Stimulated activated CD4-positive, alpha-beta T cell treated with anti-CD3 and anti-CD28 coated beads, Interleukin-15, amount 100 ng/mL, for 24 hours (primary cell): ENCODE measurements around the gene SDK1.

Experiments used
- DNase-seq: peaks from one replicate; pipeline ENCODE4 v3.0.0-alpha.2; 2020

SDK1 gene

GRCh38 chr7:4097001-4097609 is 796.1 kb downstream of the SDK1 start:
- DNase-seq, result no peak

DNA sequence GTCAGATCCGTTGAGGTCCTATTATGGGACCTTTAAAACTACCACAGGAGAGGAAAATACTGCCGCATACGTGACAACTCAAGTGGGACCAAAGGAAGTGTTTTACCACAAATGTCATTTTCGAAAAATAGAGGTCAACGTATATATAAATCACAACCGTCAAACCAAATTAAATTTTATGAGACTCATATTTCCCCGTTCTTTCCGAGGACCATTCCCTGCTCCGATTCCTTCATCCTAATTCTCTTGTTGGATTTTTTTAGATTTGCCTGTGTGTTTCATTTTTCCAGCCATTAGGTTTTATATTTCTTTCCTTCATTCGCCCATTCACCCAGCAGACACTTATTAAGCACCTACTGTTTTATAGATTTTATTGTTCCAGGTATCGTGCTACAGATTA is 797.1 kb downstream of the SDK1 start:
- DNase-seq, result no peak

DNA sequence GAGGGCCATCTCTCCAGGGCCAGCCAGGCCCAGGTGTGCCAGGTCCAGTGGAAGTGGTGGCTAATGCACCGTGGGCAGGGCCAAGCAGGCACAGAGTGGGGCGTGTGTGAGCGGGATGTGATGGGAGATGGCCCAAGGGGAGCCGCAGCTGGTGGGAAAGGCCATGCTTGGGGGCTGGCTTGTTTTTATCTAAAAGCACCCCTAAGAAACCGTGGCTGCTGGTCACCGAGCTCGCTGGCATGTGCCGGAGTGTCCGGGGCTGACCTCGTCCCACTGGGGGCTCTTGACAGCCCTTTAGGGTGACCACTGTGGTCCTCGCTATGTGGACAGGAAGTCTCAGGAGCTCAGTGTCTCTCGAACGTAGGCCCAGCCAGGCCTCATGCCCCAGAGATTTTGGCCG is 798.6 kb downstream of the SDK1 start:
- DNase-seq, result no peak

DNA sequence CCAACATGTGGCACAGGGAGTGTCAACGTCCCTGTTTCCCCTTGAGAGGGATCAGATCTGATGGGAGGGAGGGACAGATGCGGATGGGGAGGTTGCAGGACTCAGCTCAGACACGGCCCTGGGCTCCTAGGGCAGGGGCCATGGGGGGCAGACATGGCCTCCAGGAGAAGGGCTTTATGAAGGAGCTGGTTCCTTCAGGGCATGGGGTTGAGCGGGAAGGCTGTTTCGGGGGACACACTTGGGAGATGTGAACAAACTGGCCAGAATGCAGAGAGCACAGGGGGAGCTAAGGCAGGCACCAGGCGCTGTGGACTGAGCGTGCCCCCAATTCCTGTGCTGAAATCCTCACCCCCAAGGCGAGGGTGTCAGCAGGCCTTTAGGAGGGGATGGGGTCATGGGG is 799.1 kb downstream of the SDK1 start:
- no peak for DNase-seq

DNA sequence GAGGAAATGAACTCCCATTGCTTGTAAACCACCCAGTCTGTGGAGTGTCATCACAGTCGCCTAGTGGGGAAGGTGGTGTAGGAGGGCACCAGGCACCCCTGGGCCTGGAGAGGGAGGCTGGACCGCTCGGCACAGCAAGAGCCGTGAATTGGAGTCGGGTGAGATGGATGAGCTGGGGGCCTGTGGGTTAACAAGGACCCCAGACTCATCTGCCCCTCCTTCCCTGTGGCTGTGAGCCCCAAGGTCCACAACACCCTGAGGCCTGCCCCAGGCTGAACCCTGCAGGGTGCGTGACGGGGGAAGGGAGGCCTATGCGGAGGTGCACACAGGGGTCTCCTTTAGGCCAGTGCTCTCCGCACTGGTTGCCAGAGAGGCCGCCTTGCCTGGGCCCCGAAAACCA is 799.6 kb downstream of the SDK1 start:
- no peak for DNase-seq

- DNase-seq, result no peak
Observed at GRCh38 chr7:4102231-4102841, 801.3 kb downstream of the SDK1 start.

GRCh38 chr7:4103352-4104091 is 802.5 kb downstream of the SDK1 start:
- DNase-seq, result no peak

GRCh38 chr7:4107839-4108238 is 806.8 kb downstream of the SDK1 start:
- DNase-seq, result no peak

GRCh38 chr7:4108951-4109350 is 807.9 kb downstream of the SDK1 start:
- DNase-seq, result no peak

- DNase-seq, result no peak
Observed at GRCh38 chr7:4109481-4110110, 808.5 kb downstream of the SDK1 start.

DNA sequence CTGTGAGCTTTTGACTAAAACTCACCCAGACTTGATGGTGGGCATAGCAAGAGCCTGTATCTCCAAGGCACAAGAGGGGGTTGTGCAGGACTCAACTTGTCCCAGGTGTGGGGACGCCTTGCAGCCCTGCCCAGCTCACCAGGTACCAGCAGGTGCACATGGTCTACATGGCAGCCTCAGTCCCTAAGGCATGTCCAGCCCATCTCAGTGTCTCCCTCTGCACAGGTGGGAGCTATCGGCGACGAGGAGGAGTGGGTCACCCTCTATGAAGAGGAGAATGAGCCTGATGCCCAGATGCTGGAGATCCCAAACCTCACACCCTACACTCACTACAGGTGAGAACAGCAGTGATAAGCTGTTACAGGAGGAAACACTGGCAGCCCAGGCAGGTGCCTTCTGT is 809.4 kb downstream of the SDK1 start:
- DNase-seq, result no peak

DNA sequence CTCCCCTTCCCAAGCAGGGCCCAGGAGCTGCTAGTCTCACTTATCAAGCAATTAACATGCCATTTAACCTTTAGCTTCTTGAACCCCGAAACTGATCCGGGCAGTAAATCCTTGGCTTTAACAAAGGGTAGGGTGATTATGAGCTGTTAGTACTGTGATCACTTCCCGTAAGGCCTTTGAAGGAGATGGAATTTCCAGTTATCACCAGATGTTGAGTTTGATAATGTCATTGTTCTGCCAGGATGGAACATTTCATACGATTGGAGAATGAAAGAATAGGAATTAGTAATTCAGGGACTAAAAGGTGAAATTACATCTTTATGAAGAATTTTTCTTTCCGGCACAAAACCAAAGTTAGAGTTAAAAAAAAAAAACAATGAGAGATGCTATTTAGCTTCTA is 810.1 kb downstream of the SDK1 start:
- no peak for DNase-seq

DNA sequence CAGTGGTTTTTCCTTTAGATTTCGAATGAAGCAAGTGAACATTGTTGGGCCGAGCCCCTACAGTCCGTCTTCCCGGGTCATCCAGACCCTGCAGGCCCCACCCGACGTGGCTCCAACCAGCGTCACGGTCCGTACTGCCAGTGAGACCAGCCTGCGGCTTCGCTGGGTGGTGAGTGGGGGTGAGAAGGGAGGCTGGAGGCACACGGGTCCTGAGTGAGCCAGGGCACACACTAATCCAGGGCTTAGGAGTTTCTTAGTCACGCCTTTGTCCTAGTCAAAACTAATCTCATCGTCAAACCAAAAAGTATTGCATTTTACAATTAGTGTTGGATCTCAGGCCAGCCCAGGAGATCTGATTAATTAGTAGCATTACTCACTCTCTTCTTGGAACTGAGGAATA is 812.2 kb downstream of the SDK1 start:
- no peak for DNase-seq

- DNase-seq, result no peak
Observed at GRCh38 chr7:4113976-4114375, 812.9 kb downstream of the SDK1 start.

DNA sequence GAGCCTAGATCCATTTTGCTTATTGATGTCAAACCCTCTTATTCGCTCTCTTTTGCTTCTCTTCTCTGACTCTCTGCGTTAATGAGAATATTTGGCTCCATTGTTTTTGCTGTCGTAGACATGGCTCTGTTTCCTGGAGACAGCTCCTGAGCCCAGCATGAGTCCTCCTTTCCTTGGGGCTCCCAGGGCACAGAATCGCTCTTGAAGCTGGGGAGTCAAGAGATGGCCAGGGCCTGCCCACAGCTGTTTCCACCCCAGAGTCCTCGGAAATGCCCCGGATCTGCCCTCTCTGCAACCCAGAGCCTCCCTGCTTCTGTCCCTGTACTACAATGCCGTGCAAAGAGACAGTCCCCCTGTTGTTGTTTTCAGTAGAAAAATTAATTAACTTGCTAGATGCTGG is 814.4 kb downstream of the SDK1 start:
- no peak for DNase-seq

DNA sequence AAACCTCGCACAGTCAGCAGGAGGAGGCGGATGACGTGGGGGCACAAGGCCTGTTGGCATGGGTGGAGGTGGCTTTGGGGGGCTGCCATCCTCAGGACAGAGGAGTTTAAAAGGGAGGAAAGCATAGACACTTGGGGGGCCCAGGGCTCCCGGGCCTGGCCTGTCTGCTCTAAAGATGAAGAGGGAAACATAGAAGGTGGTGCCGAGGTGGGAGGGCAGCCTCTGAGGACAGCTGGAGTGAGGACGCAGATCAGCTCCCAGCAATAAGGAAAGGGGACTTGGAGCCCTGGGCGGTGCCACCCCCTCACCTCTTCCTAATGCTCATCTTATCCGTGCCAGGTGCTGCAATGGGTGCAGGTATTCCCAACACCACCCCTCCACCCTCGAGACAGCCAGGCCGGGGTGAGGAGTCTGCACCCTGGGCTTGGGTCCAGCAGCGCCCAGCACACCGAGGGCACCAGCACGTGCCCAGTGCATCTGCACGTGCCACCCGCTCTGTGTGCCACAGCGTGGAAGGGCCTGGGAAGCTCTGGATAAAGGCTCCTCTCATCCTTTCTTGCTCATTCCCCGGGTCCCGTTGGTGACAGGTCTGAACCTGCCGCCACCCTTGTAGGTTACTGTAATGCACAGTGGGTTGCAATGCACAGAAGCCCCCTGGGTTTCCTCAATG is 815.0 kb downstream of the SDK1 start:
- DNase-seq, result no peak

DNA sequence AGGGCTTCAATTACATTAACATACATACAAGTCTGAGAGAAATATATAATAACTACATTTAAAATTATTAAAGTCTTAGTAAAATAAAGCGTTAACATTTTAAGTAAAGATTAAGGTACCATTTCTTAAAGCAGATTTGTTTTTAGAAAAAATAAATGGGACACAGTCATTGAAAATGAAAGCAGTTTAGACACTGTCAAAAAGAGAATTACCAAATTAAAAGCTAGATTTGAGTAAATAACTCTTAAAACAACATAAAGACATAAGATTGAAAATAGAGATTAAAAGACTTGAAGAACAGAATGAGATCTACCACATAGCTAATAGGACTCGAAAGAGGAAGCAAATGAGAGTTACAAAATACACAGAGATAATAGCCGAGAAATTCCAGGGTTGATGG is 818.8 kb downstream of the SDK1 start:
- DNase-seq, result no peak

DNA sequence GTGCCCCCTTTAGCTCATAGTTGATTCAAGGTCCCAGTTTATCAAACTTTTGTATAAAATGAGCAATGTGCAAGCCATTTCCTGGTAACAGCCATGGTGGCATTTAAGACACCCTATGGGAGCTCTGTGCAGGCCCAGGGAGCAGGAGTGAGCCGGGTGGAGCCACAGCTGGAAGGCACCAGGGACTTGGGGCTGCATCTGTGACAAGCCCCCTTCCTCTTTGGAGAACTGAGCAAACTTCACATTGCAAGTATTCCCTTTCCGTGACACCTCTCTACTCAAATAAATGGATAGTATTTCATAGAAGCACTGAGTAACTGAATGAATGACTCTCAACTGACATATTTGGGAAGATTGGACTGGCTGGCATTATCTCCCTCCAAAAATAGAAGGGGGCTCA is 822.3 kb downstream of the SDK1 start:
- DNase-seq, result no peak

DNA sequence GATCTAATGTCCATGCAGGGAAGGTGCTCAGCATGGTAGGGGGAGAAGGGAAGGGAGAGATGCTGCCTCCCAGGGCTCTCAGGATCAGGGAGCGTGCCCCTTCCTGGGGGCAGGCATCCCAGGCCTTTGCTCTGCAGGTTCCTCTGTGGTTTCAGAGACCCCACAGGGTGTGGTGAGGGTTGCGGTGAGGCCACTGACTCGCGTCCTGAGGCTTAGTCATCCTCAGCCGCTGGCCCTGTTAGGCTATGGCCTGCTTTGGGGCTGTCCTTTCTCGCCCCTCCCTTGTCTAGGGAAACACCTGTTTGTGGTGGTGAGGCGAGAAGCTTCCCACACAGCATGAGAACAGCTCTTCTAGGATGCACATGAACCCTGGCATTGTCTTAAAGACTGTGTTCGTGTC is 822.8 kb downstream of the SDK1 start:
- DNase-seq, result no peak

DNA sequence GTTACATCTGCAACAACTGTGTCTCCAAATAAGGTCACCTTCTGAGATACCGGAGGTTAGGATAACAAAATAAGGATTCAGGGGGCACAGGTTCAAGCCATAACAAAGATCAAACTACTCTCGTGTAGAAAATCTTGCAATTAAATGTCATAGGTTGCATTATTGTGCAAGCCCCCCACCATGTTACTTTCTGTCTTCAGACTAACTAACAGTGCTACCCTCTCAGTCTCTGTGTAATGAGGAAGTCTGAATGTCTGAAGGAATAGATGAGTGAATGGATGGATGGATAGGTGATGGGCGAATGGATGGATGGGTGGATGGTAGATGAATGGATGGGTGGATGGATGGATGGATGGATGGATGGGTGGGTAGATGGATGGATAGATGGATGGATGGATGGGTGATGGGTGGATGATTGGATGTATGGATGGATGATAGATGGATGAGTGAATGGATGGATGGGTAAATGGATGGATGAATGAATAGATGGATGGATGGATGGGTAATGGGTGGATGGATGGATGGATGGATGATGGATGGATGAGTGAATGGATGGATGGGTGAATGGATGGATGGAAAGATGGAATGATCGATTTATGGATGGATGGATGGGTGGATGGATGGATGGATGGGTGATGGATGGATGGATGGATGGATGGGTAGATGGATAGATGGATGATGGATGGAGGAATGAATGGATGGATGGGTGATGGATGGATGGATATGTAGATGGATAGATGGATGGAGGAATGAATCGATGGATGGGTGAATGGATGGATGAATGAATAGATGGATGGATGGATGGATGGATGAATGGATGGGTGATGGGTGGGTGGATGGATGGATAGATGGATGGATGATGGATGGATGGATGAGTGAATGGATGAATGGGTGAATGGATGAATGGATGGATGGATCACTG is 823.8 kb downstream of the SDK1 start:
- DNase-seq, result no peak

DNA sequence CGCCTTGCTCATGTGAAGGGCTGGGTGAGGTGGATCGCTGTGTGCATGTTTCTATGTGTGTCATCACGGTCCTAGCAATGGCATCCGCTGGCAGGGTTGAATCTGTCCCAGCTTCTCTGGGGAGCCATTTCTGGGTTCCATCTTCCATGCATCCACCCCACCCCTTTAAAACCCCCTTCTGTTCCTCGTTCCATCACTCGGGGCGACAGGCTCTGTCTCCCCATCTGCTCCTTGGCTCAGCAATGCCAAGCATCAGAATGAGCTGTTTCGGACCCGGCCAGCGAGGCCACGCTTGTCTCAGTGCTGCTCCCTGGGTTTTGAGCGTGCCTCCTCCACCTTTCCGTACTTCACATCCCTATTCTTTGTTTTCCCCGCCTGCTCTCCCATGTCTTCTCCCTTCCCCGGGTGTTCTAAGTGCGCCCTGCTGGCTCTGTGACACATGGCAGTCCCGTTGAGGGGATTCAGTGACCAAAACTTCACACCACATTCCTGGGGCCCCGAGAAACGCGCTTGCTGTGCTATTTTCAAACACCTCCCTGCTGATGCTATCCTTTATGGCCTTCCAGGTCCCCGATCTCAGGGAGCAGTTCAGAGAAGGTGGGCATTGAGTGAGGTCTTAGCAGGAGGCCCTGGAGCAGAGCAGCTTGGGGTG is 827.0 kb downstream of the SDK1 start:
- no peak for DNase-seq
